Measurements from ENCODE around the gene PRPS2. TPM values are rescaled to one million over a fixed set of nuclear protein-coding genes. Genes with fewer than 3 reads are reported as not detected.
A peak's percentile ranks its signal among the peaks of the same experiment; 100 is the strongest.

The PRPS2 gene
- polyA plus RNA-seq, 3 donors, result 8.2 to 19.6 (median 17.3) TPM

- H3K4me3 ChIP-seq (replicated peaks in 1 of 3; ENCODE audit: low read depth in 2 of 3, low read length in 3 of 3), result no peak overlapping the region
- intact Hi-C loops (cut with micrococcal nuclease), result no loop called here
- DNase-seq, result peak in 2 of 3 donors; percentile 22 to 26
- no peak for TF ChIP-seq CTCF (IDR thresholded peaks at IDR 0.05)
- peak overlapping the region in 3 of 7 donors; percentile 3 to 71 (median 67) for H3K27ac Mint-ChIP-seq
- H3K4me3 Mint-ChIP-seq, result peak overlapping the region in 1 of 2 donors; percentile 40
- H3K27me3 ChIP-seq (ENCODE audit: control insufficient read depth in 2 of 2, insufficient read depth in 2 of 2, low read length in 2 of 2), result peaks cover 0 to 13% of the 10 kb centered on the region in 2 donors
- H3K27ac ChIP-seq (ENCODE audit: low read depth in 1 of 2, low read length in 2 of 2), result no peak overlapping the region
- H2AFZ ChIP-seq (ENCODE audit: insufficient read depth, low read depth, low read length, poor library complexity, severe bottlenecking), result no peak overlapping the region
- peaks cover 59 to 61% of the 10 kb centered on the region in 2 donors for H3K4me1 ChIP-seq (ENCODE audit: control insufficient read depth in 1 of 2, insufficient read depth in 2 of 2, low read length in 2 of 2)
- H3K9ac ChIP-seq (ENCODE audit: insufficient read depth, low read length, poor library complexity, severe bottlenecking), result no peak overlapping the region
- WGBS (ENCODE audit: insufficient coverage), result no CpG with 5 or more reads among the region's 6 CpGs
- peaks cover 21 to 32% of the 10 kb centered on the region in 2 donors for H3K36me3 Mint-ChIP-seq
- no peaks in the 10 kb centered on the region for H3K9me3 ChIP-seq (replicated peaks in 1 of 2; ENCODE audit: control insufficient read depth in 1 of 2, insufficient read depth in 1 of 2, low read length in 2 of 2)
- peaks cover 5 to 11% of the 10 kb centered on the region in 2 donors for H3K36me3 ChIP-seq (replicated peaks in 1 of 2; ENCODE audit: control insufficient read depth in 1 of 2, insufficient read depth in 2 of 2, low read length in 2 of 2)
- H3K9me3 Mint-ChIP-seq, result peaks cover 0 to 11% (median 0%) of the 10 kb centered on the region in 7 donors
- peaks cover 65% of the 10 kb centered on the region for H3K79me2 ChIP-seq (ENCODE audit: insufficient read depth, low read length)
- peaks cover 0 to 11% (median 0%) of the 10 kb centered on the region in 3 donors for H3K27me3 Mint-ChIP-seq (ENCODE audit: low read depth in 3 of 3)
- peaks cover 9% of the 10 kb centered on the region for H4K20me1 ChIP-seq (ENCODE audit: insufficient read depth, low read length)
- H3K4me2 ChIP-seq (replicated peaks; ENCODE audit: extremely low read depth, low read length, poor library complexity, severe bottlenecking), result no peak overlapping the region
- H3K4me1 Mint-ChIP-seq, result peaks cover 75% of the 10 kb centered on the region
Measured at GRCh38 chrX:12871257-12871656, 80.0 kb downstream of the PRPS2 start.

GRCh38 chrX:12872741-12873140, 81.5 kb downstream of the PRPS2 start:
- Histone ChIP-seq H4K20me1 (ENCODE audit: insufficient read depth, low read length) (peaks cover 12% of the 10 kb centered on the region), H3K9ac (ENCODE audit: insufficient read depth, low read length, poor library complexity, severe bottlenecking) (no peak overlapping the region), H3K27me3 (ENCODE audit: control insufficient read depth in 2 of 2, insufficient read depth in 2 of 2, low read length in 2 of 2) (peaks cover 0 to 18% of the 10 kb centered on the region in 2 donors), H3K79me2 (ENCODE audit: insufficient read depth, low read length) (peaks cover 62% of the 10 kb centered on the region), H3K4me3 (replicated peaks in 1 of 3; ENCODE audit: low read depth in 2 of 3, low read length in 3 of 3) (no peak overlapping the region), H3K9me3 (replicated peaks in 1 of 2; ENCODE audit: control insufficient read depth in 1 of 2, insufficient read depth in 1 of 2, low read length in 2 of 2) (no peaks in the 10 kb centered on the region), H3K36me3 (replicated peaks in 1 of 2; ENCODE audit: control insufficient read depth in 1 of 2, insufficient read depth in 2 of 2, low read length in 2 of 2) (peaks cover 5 to 11% of the 10 kb centered on the region in 2 donors), H3K27ac (ENCODE audit: low read depth in 1 of 2, low read length in 2 of 2) (no peak overlapping the region), H3K4me2 (replicated peaks; ENCODE audit: extremely low read depth, low read length, poor library complexity, severe bottlenecking) (no peak overlapping the region), H2AFZ (ENCODE audit: insufficient read depth, low read depth, low read length, poor library complexity, severe bottlenecking) (no peak overlapping the region), H3K4me1 (ENCODE audit: control insufficient read depth in 1 of 2, insufficient read depth in 2 of 2, low read length in 2 of 2) (peaks cover 51 to 63% of the 10 kb centered on the region in 2 donors)
- DNase-seq, result no peak
- Mint-ChIP-seq H3K4me1 (peaks cover 78% of the 10 kb centered on the region), H3K9me3 (peaks cover 0 to 11% (median 0%) of the 10 kb centered on the region in 7 donors), H3K4me3 (no peak overlapping the region), H3K27ac (peak overlapping the region in 2 of 7 donors; percentile 60 to 83), H3K36me3 (peaks cover 21 to 38% of the 10 kb centered on the region in 2 donors), H3K27me3 (ENCODE audit: low read depth in 3 of 3) (peaks cover 0 to 15% (median 0%) of the 10 kb centered on the region in 3 donors)
- intact Hi-C loops (cut with micrococcal nuclease), result no loop called here
- no peak for TF ChIP-seq CTCF (IDR thresholded peaks at IDR 0.05)
- WGBS (ENCODE audit: insufficient coverage), result 100% methylated on average over 1 of the region's 4 CpGs

Other genes starting within 250 kb of the PRPS2 start
- gene TLR7, start 75.7 kb downstream of the PRPS2 start, polyA plus RNA-seq, result 10 to 100 TPM in 2 of 3 donors, 1 to 10 TPM in 1; 4.2 to 27.3 (median 23.0) TPM
- 10 to 100 TPM; 23.1 to 61.9 (median 48.5) TPM for gene TLR8, start 115.2 kb downstream of the PRPS2 start, polyA plus RNA-seq
- gene TMSB4X, start 183.7 kb downstream of the PRPS2 start, polyA plus RNA-seq, result over 10,000 TPM; 15,641 to 31,074 (median 27,127) TPM